DND-41 (cell line): ENCODE data around the gene EEF1AKMT2.

Experiments
- ATAC-seq: fragments of 200-7000 bp; cut with Tn5 transposase; 3 replicates; pipeline ENCODE4 v1.9.1; 2021; ENCODE audit warnings: low read depth; ENCODE audit not compliant: insufficient read depth
- DNase-seq: peaks from one replicate; pipeline ENCODE4 v3.0.0-alpha.2; 2020
- H2AFZ ChIP-seq: 2 replicates; pipeline ENCODE4 v1.6.0; 2012; ENCODE audit warnings: low read depth, low read length
- H3K27ac ChIP-seq: 2 replicates; pipeline ENCODE4 v1.5.1; 2012; ENCODE audit warnings: low read length, inconsistent platforms
- H3K27me3 ChIP-seq: fragments of 200-600 bp; sonication (generic); 2 replicates; pipeline ENCODE4 v1.6.0; 2012; ENCODE audit warnings: low read length, mild to moderate bottlenecking, inconsistent platforms; ENCODE audit not compliant: insufficient read depth, poor library complexity
- H3K36me3 ChIP-seq: 2 replicates; pipeline ENCODE4 v1.5.1; 2012; ENCODE audit warnings: low read length, inconsistent platforms; ENCODE audit not compliant: insufficient read depth
- H3K4me1 ChIP-seq: 2 replicates; pipeline ENCODE4 v1.5.1; 2012; ENCODE audit warnings: mild to moderate bottlenecking, low read length; ENCODE audit not compliant: insufficient read depth
- H3K4me2 ChIP-seq: 2 replicates; pipeline ENCODE4 v1.6.0; 2012; ENCODE audit warnings: mild to moderate bottlenecking, moderate library complexity, low read length, inconsistent platforms; ENCODE audit not compliant: insufficient read depth
- H3K4me3 ChIP-seq, 2 experiments: fragments of 200-600 bp in 1 of 2; shearing (Covaris generic) in 1 of 2; 2 replicates each; pipeline ENCODE4 v1.5.1; 2012 to 2016; ENCODE audit warnings: inconsistent platforms in 2 of 2, low read length in 2 of 2, mild to moderate bottlenecking in 2 of 2, low read depth in 1 of 2, moderate library complexity in 1 of 2
- H3K79me2 ChIP-seq: 2 replicates; pipeline ENCODE4 v1.6.0; 2012; ENCODE audit warnings: low read length, inconsistent platforms; ENCODE audit not compliant: insufficient read depth
- H3K9ac ChIP-seq: 2 replicates; pipeline ENCODE4 v1.6.0; 2012; ENCODE audit warnings: low read depth, mild to moderate bottlenecking, inconsistent platforms, low read length, moderate library complexity
- H3K9me3 ChIP-seq: 2 replicates; pipeline ENCODE4 v1.5.1; 2012; ENCODE audit warnings: low read length, moderate library complexity, mild to moderate bottlenecking, inconsistent platforms; ENCODE audit not compliant: insufficient read depth, severe bottlenecking
- H4K20me1 ChIP-seq: 2 replicates; pipeline ENCODE4 v1.6.0; 2012; ENCODE audit warnings: low read length; ENCODE audit not compliant: insufficient read depth
- CTCF ChIP-seq: IDR thresholded peaks from 2 replicates; pipeline ENCODE4 v1.5.1; 2012; ENCODE audit warnings: borderline replicate concordance, low read length, moderate library complexity, mild to moderate bottlenecking; ENCODE audit not compliant: poor library complexity, severe bottlenecking; ENCODE audit errors: extremely low read depth
- EZH2 ChIP-seq: IDR thresholded peaks from 3 replicates; pipeline ENCODE4 v1.6.1; 2012; ENCODE audit warnings: borderline replicate concordance, low read depth, mild to moderate bottlenecking, moderate library complexity, low read length, inconsistent platforms; ENCODE audit not compliant: severe bottlenecking

Gene EEF1AKMT2

GRCh38 chr10:124756156-124756903, 35.4 kb downstream of the EEF1AKMT2 start:
- Histone ChIP-seq H3K4me3 (no peak overlapping the region), H3K27ac (no peak overlapping the region), H3K36me3 (peaks cover 71% of the 10 kb centered on the region), H3K27me3 (no peaks in the 10 kb centered on the region), H3K9ac (no peak overlapping the region), H3K9me3 (no peaks in the 10 kb centered on the region), H3K4me1 (no peaks in the 10 kb centered on the region), H3K4me2 (no peak overlapping the region), H4K20me1 (no peaks in the 10 kb centered on the region), H2AFZ (no peak overlapping the region), H3K79me2 (no peaks in the 10 kb centered on the region)
- no peak for DNase-seq
- TF ChIP-seq CTCF (no peak), EZH2 (no peak)
- no peak for ATAC-seq

- no peaks in the 10 kb centered on the region for H3K27me3 ChIP-seq
- no peaks in the 10 kb centered on the region for H3K9me3 ChIP-seq
- no peak overlapping the region for H2AFZ ChIP-seq
- DNase-seq (no peak), ATAC-seq (no peak)
- no peaks in the 10 kb centered on the region for H4K20me1 ChIP-seq
- no peak overlapping the region for H3K27ac ChIP-seq
- H3K9ac ChIP-seq = no peak overlapping the region
- H3K4me1 ChIP-seq = no peaks in the 10 kb centered on the region
- TF ChIP-seq EZH2 (no peak), CTCF (no peak)
- H3K4me3 ChIP-seq = no peak overlapping the region
- H3K36me3 ChIP-seq = peaks cover 66% of the 10 kb centered on the region
- H3K79me2 ChIP-seq = no peaks in the 10 kb centered on the region
- H3K4me2 ChIP-seq = no peak overlapping the region
Measured at GRCh38 chr10:124755581-124755980, 36.1 kb downstream of the EEF1AKMT2 start.

- Histone ChIP-seq H2AFZ (no peak overlapping the region), H3K9me3 (no peaks in the 10 kb centered on the region), H4K20me1 (no peaks in the 10 kb centered on the region), H3K27ac (no peak overlapping the region), H3K36me3 (peaks cover 58% of the 10 kb centered on the region), H3K4me3 (no peak overlapping the region), H3K9ac (no peak overlapping the region), H3K4me1 (no peaks in the 10 kb centered on the region), H3K4me2 (no peak overlapping the region), H3K27me3 (no peaks in the 10 kb centered on the region), H3K79me2 (no peaks in the 10 kb centered on the region)
- no peak for TF ChIP-seq CTCF
- TF ChIP-seq EZH2 = no peak
- no peak for ATAC-seq
- no peak for DNase-seq
Measured at GRCh38 chr10:124754227-124754626, 37.5 kb downstream of the EEF1AKMT2 start.
